ENCODE data around the gene SULT4A1.

The SULT4A1 gene

DNA sequence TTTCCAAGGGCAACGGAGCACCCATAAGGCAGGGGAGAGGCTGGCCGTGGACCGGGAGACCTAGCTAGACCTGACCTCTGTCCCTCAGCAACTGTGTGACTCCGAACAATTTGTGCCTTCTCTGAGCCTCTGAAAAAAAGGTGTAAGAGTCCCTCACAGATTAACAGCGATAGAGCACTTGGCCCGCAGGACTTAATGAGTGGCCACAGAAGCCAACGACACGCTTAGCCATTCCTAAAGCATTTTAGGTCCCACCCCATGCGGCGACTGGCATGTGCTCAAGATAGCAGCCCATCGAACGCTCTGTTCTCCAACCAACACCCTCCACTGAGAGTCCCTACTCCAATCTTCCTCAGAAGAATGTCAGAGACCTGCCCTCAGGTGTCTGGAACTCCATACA is 1.5 kb downstream of the SULT4A1 start:
- DNase-seq (ENCODE audit: low read depth in 2 of 2) = no peak

DNA sequence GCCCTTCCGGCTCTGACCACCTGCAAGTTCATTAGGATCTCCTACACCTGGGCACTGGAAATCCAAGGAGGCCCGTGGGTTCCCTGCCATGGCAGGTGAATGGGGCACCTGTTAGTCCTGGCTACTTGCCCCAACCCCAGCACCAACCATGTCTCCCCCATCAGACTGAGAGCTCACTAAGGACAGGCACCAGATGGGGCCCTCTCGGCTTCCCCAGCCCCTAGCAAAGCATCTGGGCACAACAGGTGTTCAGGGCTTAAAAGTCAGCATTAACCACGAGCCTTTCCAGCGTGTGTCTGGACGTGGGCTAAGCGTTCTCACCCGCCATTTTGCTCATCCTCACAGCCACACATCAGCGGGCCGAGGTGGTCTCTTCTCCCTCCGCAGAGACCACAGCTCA is 2.2 kb downstream of the SULT4A1 start:
- no peak for DNase-seq (ENCODE audit: low read depth in 2 of 2)

DNA sequence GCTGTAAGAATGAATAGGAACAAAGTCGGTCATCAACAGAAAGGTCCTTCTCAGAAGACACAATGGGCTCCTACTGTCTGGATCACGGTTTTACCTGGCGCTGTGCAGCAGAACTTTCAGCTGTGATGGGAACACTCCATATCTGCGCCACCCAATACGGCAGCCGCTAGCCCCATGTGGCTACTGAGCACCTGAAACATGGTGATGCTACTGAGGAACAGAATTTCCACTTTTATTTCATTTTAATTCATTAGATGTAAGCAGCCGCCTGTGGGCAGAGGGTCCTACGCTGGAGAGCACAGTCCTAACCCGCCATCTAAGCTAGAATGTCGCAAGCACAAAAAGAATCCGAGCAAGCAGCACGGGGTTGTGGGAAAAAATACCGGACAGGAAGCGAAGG is 2.7 kb downstream of the SULT4A1 start:
- DNase-seq (ENCODE audit: low read depth in 2 of 2) = no peak

DNA sequence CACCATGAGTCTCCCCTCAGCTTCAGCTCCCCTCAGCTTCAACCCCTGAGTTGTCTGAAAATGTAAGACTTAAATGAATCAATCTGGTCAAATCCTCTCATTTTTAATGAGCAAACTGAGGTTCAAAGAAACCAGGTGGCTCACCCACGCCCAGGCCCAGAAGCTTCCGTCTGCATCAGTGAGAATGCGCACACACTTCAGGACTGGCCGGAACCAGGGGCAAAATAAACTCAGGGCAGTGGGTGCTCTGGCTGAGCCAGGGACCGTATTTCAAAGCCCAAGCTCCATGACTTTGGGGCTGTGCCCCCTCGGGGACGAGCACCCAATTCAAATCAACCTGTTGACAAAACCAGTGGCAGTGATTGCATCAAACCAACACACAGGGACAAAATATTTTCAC is 3.1 kb downstream of the SULT4A1 start:
- DNase-seq (ENCODE audit: low read depth in 2 of 2) = no peak

DNA sequence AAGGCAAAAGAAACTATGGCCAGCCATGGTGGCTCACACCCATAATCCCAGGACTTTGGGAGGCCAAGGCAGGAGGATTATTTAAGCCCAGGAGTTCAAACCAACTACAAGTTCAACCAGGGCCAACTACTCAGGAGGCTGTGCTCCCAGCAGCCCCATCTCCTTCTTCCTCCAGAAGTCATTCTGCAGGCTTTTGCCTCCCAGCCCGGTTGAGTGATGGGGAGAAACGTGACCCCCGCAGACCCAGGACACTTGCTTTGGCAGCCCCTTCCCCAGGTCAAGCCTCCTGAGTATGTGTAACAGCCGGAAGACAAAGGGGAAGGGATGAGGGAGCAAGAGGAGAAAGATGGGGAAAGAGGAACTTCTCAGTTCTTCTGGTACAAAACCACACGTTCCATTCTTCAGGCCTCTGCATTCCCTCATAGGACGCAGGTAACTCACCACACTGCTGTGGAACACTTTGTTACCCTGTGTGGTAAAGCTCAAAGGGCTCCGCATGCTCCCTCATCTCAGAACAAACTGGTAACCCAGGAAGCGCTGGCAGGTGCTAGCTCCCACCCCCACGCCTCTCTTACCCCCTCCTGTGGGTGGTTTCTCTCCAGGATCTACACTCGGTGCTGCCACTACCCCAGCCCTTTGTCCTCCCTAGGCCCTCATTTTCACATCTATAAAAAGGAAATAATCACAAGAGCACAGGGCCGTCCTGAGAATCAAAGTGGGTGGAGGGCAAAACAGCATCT is 4.0 kb downstream of the SULT4A1 start:
- no peak for DNase-seq (ENCODE audit: low read depth in 2 of 2)

DNA sequence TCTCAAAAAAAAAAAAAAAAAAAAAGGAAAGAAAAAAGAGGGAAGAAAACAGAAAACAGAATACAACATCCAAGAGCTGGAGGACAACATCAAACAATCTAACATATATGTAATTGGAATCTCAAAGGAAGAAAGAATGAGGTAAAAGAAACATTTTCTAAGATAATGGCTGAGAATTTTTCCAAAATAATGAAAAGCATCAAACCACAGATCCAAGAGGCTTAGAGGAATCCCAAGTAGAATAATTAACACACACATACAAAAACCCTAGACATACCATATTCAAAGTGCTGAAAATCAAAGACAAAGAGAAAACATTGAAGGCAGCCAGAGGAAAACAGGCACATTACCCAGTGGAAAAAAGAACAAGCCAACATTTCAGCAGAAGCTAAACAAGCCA is 4.9 kb downstream of the SULT4A1 start:
- no peak for DNase-seq (ENCODE audit: low read depth in 2 of 2)

DNA sequence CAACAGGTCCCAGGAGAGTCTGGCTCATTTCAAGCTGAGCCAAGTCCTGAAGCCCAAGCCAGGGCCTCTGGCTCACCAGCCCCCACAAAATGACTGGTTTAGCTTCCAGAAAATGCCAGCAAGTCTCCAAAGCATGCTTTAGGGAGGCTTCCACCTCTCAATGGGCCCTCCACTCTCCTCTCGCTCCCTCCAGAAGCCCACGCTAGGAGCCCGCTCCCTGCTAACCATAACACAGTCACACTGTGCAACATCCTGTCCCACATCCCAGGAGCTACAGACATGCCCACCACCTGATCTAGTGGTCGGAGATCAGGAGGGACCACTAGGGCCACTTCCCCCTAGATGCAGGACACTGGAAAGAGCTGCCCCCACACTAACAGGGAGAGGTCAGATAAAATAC is 6.9 kb downstream of the SULT4A1 start:
- no peak for DNase-seq (ENCODE audit: low read depth in 2 of 2)

DNA sequence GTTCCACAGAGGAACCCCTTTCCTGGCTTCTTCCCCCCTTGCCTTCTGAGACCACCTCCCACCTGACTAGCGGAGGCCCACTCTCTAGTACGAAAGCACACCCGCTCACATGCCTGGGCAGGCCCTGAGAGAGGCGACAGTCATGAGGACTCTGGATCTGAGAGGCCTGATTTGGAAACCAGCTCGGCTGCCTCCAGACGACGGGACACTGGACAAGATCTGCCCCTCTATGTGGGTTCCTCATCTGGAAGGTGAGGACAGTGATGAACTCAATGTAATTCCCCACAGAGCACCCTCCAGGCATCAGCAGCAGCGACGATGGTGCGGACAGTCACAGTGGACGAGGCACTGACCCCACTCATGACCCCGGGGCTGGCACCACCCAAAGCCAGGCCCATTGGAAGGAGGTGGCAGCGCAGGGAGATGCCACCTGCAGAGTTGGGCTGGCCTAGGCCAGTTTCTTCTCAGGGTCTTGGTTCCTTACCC is 7.5 kb downstream of the SULT4A1 start:
- no peak for DNase-seq (ENCODE audit: low read depth in 2 of 2)

DNA sequence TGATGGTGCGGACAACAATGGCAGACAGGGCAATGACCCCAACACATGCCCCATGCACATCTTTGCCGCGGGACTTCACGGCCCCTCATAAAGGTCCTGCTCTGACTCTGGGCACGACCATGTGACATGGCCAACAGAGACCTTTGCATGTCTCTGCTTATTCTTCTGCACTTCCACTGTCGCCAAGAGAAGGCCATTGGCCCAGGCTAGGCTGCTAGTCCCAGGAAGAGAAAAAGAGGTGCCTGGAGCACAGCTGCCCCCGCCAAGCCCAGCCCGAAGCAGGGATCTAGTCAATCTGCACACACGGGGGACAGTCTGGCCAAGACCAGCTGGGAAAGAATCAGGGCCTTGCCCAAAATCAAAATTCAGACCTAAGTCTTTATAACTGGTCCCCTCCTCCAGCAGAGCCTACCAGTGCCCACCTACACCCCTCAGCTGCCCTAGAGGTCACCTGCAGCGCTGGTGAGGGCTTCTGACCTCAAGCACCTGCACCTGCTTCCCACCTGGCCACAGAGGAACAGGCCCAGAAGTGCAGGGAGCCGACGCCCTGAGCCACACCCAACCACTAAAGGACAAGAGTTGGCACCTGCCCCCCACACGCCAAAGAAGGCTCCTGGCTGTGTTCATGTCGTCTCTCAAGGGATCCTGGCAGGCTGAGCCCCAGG is 8.1 kb downstream of the SULT4A1 start:
- no peak for DNase-seq (ENCODE audit: low read depth in 2 of 2)

DNA sequence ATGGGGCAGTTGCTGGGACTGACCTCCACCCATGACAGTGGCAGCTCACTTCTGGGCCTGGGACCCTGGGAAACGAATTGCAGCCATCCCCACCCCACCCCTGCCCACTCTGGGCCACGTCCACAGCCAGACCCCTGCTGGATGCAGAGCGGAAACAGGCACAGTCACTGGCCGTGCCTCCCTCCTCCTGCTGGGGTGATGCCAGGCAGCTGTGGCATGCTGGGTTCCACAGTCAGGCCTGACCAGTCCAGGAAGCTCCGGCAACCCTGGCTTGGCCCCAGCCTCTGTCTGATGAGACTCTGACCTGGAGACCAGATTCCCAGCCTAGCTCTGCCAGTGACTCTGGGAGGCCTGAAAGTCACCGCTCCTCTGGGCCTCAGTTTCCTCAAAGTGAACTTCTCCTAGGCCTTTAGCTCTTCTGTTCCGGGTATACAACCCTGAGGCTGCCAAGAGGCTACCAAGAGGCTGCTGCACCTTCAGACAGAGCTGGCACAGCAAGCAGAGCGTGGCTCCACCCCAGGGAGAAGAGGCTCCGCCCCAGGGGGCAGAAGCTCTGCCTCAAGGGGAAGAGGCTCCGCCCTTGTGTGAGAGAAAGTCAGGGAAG is 8.9 kb downstream of the SULT4A1 start:
- DNase-seq (ENCODE audit: low read depth in 2 of 2) = no peak

DNA sequence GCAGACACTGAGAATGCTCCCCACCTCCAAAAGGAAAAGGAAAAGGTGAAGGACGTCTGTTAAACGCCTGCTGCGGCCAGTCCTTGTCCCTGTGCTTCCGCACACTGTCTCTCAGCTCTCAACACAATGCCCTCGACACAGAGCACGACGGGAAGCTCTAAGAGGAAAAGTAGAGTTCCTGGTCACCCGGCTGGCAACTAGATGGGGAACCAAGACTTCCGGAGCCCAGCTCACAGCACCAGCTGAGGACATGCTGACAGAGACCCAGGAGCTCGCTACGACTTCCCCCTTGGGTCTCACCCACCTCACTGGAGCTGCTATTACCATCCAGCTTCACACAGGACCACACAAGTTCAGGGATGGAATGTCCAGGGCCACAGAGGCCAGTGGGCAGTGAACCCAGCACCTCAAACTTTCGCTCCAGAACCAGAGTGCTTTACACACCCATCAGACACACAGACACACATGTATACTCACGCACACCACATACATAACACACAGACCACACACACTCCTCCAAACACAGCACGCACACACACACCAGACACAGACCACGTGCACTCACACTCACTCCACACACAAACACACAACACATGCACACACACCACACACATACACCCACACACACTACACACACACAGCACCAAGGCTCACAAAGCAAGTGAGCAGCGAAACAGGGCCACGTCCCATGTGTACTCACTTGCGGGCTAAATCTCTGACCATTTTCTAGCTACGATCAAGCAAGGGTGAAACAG is 9.6 kb downstream of the SULT4A1 start:
- no peak for DNase-seq (ENCODE audit: low read depth in 2 of 2)

DNA sequence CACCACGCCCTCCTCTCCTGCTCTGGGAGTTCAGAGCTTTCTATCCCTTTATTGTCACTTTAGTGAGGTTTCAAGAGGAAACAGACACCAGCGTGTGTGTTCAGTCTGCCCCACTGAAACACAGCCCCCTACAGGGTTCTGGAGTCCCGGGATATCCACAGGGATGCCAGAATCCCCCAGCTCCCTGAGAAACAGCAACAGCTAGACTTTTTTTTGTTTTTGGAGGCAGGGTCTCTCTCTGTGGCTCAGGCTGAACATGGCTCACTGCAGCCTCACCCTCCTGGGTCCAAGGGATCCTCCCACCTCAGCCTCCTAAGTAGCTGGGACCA is 10.4 kb downstream of the SULT4A1 start:
- no peak for DNase-seq (ENCODE audit: low read depth in 2 of 2)

DNA sequence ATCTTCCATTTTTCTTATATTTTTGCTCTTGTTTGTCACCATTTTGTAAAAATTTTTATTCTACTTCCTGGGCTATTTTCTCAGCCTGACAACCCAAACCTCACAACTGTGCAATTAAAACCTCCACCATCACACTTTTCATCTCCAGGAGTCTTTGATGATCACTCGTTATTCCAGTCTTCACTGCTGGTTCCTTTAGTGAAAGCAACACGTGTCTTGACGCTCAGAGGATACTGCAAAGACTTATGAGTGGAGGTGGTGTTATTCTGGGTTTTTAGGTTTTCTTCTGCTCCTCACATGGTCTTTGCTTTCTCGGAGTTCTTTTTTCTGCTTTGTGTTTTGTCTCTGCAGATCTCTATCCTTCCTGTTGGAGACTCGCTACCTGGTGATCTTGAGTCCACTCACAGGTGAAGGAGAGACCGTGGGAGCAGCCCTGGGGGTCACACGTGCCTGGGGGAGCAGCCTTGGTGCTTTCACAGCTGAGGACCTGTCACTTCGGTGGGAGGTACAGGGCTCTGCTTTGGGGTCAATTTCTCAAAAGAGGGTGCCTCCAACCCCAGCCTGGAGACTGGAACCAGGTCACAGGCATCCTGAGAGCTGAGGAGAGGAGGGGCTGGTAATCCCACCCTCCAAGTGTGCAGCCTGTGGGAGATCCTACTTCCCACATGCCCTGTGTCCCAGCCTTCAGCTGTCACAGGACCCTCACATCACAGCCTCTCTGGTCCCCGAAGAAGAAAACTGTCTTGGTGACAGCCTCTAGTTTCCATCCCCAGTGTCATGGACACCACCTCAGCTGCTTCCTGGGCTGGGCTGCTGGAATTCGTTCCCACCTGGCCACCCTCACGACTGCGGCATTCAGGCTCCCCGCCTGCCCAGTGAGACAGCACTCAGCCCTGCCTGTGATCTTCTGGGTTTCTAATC is 11.0 kb downstream of the SULT4A1 start:
- no peak for DNase-seq (ENCODE audit: low read depth in 2 of 2)

DNA sequence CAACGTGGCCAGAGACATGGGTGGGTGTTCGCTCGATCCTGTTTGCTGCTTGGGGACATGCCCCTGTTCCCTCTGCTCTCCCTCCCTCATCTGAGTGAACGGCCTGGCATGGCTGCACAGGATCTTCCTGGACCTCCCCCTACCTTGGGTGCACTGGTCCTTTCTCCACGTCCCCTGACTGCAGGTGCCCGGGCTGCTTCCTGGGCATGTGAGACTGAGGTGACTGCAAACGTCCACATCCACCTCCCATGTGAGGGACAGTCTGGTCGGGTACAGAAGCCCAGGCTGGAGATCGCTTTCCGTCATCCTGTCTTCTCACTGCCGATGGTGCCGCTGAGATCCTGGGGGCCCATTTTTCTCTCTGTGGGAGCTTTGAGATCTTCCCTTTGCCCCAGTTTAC is 11.8 kb downstream of the SULT4A1 start:
- no peak for DNase-seq (ENCODE audit: low read depth in 2 of 2)

DNA sequence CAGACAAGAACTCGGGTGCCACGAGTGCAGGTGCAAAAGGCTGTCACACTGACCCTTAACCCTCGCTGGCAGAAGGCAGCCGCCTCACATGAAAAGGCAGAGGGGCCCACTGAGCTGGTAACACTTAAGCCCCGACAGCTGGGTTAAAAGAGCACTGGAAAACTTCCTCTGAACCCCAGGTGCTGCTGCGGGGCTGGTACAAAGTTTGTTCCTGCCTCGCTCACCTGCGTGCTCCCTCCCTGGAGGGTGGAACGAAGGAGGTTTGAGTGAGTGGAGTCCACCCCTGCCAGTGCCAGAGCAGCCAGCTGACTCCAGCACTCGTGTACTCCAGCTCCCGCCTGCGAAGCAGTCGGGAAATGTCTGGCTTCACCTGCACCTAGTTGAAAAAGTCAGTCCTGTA is 12.6 kb downstream of the SULT4A1 start:
- no peak for DNase-seq (ENCODE audit: low read depth in 2 of 2)

DNA sequence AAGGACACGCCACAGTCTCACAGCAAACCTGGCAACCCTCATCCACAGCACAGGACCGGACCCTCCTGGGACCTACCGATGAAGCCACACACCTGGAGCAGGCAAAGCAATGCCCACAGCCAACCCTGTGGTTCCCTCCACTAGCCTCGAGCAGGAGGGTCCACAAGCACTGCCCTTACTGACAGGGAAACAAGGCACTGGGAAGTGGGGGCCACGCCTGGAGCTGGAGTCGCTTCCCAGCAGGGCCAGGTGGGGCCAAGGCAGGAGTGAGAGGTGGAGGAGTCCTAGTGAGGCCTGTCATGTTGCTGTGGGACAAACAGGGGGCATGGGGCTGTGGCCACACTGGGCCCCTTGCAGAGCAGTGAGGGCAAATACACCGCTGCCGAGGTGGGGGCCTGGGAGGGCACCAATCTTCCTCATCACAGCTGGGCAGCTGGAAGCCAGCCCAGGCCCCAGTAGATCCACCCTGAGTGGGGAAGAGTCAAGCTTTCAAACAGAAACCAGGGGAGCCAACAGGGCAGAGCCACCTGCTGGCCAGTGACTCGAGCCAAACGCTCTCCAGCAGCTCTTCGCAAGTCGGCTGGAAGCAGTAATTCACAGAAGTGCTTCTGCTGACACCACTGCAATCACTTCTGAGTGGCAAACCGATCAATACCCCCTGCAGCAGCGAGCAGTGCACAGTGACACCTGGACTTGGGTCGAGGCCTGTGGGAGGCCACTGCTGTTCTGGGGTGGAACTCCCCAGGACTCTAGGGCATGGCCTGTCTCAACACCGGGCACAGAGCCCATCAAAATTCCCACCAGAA is 13.7 kb downstream of the SULT4A1 start:
- DNase-seq (ENCODE audit: low read depth in 2 of 2) = no peak

DNA sequence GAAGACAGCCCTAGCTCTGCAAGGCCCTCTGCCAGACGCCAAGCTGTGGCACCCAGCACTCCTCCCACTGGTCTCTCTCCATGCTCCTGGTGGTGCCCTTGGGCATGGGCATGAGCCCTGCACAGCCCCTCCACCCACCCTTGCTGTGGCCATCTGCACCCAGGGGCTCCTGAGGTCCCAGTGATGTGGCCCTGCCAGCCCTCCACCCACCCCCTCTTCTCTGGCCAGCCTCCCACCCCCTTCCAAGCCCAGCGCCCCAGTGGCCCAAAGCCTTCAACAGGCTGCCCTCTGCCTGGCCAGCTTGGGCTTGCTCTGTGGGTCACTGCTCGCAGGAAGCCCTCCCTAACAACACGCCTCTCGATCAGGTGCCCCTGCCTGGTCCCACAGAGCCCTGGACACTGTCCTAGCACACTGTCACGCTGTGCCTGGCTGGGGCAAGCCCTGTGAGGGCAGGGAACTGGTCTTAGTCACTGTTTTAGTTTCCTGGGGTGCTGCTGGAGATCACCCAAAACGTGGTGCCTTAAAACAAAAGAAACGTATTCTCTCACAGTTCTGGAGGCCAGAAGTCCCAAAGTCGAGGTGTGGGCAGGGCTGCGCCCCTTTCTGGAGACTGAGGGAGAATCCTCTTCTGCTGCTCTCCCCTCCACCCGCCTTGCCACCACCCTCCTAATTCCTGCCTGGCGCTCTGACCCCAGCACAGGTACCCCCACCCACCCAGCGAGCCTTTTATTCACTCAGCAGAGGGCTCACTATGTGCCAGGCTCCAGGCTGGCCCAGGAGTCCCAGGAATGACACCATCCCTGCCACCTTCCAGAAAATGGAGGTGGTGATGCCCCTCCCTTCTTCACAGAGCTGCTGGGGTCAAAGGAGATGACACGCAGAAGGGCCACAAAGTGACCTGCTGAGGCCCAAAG is 14.7 kb downstream of the SULT4A1 start:
- DNase-seq (ENCODE audit: low read depth in 2 of 2) = no peak

DNA sequence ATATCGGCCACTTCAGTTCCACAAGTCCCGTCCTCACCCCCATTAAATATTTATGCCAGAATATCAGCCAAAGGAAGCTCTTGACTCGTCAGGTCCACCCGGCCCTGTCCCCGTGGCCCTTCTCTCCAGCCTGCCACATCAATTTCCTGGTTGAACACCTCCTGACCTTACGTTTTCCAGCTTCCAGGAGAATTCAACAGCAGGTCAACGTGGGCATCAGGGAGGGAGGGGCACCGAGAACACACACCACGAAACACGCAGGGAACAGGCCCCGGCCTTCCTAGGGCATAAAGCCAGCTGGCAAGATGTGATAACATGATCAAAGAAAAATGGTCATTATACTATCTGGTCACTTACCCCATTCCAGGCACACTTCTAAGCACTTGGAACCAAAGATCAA is 15.3 kb downstream of the SULT4A1 start:
- no peak for DNase-seq (ENCODE audit: low read depth in 2 of 2)

DNA sequence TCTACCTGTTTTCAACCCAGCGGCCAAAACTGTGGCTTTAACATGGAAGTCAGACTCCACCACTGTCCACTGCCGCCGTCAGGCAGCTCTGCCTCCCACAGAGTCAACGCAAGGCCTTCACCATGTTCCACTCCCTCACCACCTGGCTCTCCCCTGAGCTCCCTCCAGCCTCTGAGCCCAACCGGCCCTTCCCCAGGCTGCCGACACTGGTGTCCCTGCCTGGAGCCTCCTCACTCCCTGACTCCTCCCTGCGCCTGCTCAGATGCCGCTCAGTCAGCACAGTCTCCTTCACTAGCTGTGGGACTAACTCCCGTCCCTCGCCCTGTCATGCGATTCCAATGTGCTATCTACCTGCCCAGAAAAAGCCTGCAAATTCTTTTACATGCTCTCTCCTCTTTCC is 16.3 kb downstream of the SULT4A1 start:
- no peak for DNase-seq (ENCODE audit: low read depth in 2 of 2)

Measured in stimulated activated CD8-positive, alpha-beta memory T cell treated with anti-CD3 and anti-CD28 coated beads, Interleukin-15, amount 100 ng/mL, for 48 hours (primary cell).